ENCODE data around the gene SIPA1L3.
A peak's percentile ranks its signal among the peaks of the same experiment; 100 is the strongest.

The SIPA1L3 gene

GRCh38 chr19:38139122-38139521 lies 232.1 kb downstream of the SIPA1L3 start:
- in situ Hi-C loops (cut with MboI; ENCODE audit: low sequenced_read_pairs, unreplicated experiment) = no loop called here
- no peak for TF ChIP-seq CTCF (IDR thresholded peaks at IDR 0.05; ENCODE audit: borderline replicate concordance, control extremely low read depth, extremely low read depth, insufficient read depth, missing control alignments)
- DNase-seq (ENCODE audit: low spot score) = no peak

GRCh38 chr19:38141108-38141507 lies 234.1 kb downstream of the SIPA1L3 start:
- TF ChIP-seq CTCF (IDR thresholded peaks at IDR 0.05; ENCODE audit: borderline replicate concordance, control extremely low read depth, extremely low read depth, insufficient read depth, missing control alignments) = no peak
- DNase-seq (ENCODE audit: low spot score) = no peak
- in situ Hi-C loops (cut with MboI; ENCODE audit: low sequenced_read_pairs, unreplicated experiment) = no loop called here

DNA sequence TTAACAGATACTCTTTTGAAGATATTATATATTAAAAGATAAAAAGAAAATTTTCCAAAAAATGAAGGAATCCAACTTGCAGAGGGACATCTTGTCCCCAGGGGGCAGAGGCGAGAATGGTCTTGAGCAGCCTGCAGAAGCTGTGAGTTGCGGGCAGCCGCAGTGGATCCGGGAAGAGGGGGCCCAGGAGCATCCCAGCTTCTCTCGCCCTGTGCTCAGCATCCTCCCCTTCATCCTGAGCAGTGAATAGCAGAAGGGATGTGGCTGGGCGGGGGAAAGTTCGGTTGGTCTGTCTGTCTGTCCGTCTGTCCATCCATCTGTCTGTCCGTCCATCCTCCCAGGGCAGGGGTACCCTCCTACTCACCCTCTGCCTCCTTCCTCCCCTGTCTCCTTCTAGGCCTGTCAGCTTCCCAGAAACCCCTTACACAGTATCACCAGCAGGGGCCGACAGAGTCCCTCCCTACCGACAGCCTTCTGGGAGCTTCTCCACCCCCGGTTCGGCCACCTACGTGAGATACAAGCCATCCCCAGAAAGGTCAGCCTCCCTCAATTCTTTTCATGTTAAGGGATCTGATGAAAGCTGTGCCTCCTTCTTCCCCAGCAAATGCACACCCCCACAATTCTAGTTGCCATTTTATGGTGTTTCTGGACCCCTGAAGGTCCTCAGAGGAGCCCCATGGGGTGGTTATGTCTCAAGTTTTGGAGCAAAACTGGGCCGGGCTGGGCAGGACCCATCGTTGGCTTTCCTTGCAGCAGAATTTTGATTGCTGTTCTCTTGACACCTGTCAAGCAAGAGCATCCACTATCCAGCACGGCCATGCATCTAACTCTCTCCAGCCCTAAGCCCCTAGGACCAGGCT lies 235.4 kb downstream of the SIPA1L3 start:
- in situ Hi-C loops (cut with MboI; ENCODE audit: low sequenced_read_pairs, unreplicated experiment) = no loop called here
- peak; percentile 44 for TF ChIP-seq CTCF (IDR thresholded peaks at IDR 0.05; ENCODE audit: borderline replicate concordance, control extremely low read depth, extremely low read depth, insufficient read depth, missing control alignments)
- peak; percentile 70 for DNase-seq (ENCODE audit: low spot score)

GRCh38 chr19:38143847-38144246 lies 236.8 kb downstream of the SIPA1L3 start:
- peak; percentile 10 for TF ChIP-seq CTCF (IDR thresholded peaks at IDR 0.05; ENCODE audit: borderline replicate concordance, control extremely low read depth, extremely low read depth, insufficient read depth, missing control alignments)
- in situ Hi-C loops (cut with MboI; ENCODE audit: low sequenced_read_pairs, unreplicated experiment) = no loop called here
- DNase-seq (ENCODE audit: low spot score) = no peak

- no peak for DNase-seq (ENCODE audit: low spot score)
- in situ Hi-C loops (cut with MboI; ENCODE audit: low sequenced_read_pairs, unreplicated experiment) = no loop called here
- no peak for TF ChIP-seq CTCF (IDR thresholded peaks at IDR 0.05; ENCODE audit: borderline replicate concordance, control extremely low read depth, extremely low read depth, insufficient read depth, missing control alignments)
These were observed 237.7 kb downstream of the SIPA1L3 start for GRCh38 chr19:38144667-38145066.

- no peak for TF ChIP-seq CTCF (IDR thresholded peaks at IDR 0.05; ENCODE audit: borderline replicate concordance, control extremely low read depth, extremely low read depth, insufficient read depth, missing control alignments)
- no peak for DNase-seq (ENCODE audit: low spot score)
- in situ Hi-C loops (cut with MboI; ENCODE audit: low sequenced_read_pairs, unreplicated experiment) = no loop called here
These were observed 238.6 kb downstream of the SIPA1L3 start for GRCh38 chr19:38145623-38146022.
